GM12878 (cell line): Measurements from ENCODE around the gene SLC31A1. TPM values are rescaled to one million over a fixed set of nuclear protein-coding genes. Genes with fewer than 3 reads are reported as not detected.

ENCODE experiments used
- BRCA1 ChIP-seq: IDR thresholded peaks from 2 replicates; pipeline ENCODE4 v1.6.1; 2011; ENCODE audit warnings: low read depth, low read length, improper control_type of control experiment
- CHD1 ChIP-seq: IDR thresholded peaks from 2 replicates; pipeline ENCODE4 v1.6.1; 2012; ENCODE audit warnings: low read depth, low read length, improper control_type of control experiment
- GABPA ChIP-seq: IDR thresholded peaks from 2 replicates; pipeline ENCODE4 v1.6.1; 2014; ENCODE audit warnings: antibody characterized with exemption, low read depth, mild to moderate bottlenecking, inconsistent platforms
- HCFC1 ChIP-seq: fragments of 150-350 bp; IDR thresholded peaks from 2 replicates; pipeline ENCODE4 v1.6.1; 2014; ENCODE audit warnings: low read length
- KDM1A ChIP-seq: fragments of 200-600 bp; sonication (generic); IDR thresholded peaks from 2 replicates; pipeline ENCODE4 v1.6.1; 2016; ENCODE audit warnings: borderline replicate concordance
- KLF5 ChIP-seq: fragments of 450-650 bp; IDR thresholded peaks from 2 replicates; pipeline ENCODE4 v1.6.1; 2014; ENCODE audit warnings: mild to moderate bottlenecking; ENCODE audit not compliant: partially characterized antibody
- LARP7 ChIP-seq: fragments of 450-650 bp; IDR thresholded peaks from 2 replicates; pipeline ENCODE4 v1.6.1; 2017; ENCODE audit warnings: mild to moderate bottlenecking
- MTA3 ChIP-seq: IDR thresholded peaks from 2 replicates; pipeline ENCODE4 v1.6.1; 2012; ENCODE audit warnings: low read length, inconsistent platforms, borderline replicate concordance
- MXI1 ChIP-seq: fragments of 150-350 bp; IDR thresholded peaks from 2 replicates; pipeline ENCODE4 v1.6.1; 2011; ENCODE audit warnings: low read depth, mild to moderate bottlenecking, inconsistent platforms, low read length, improper control_type of control experiment
- NR2F1 ChIP-seq: fragments of 450-650 bp; conservative IDR thresholded peaks from 2 replicates; pipeline ENCODE4 v1.6.1; 2017; ENCODE audit warnings: mild to moderate bottlenecking
- NRF1 ChIP-seq: conservative IDR thresholded peaks from 2 replicates; pipeline ENCODE4 v1.6.1; 2011; ENCODE audit warnings: mild to moderate bottlenecking, low read depth, low read length, improper control_type of control experiment
- PML ChIP-seq: IDR thresholded peaks from 2 replicates; pipeline ENCODE4 v1.6.1; 2012; ENCODE audit warnings: low read length, inconsistent platforms
- POLR2A ChIP-seq: IDR thresholded peaks from 2 replicates; pipeline ENCODE4 v1.6.1; 2011; ENCODE audit warnings: low read depth, mild to moderate bottlenecking, low read length
- RAD51 ChIP-seq: fragments of 450-650 bp; IDR thresholded peaks from 2 replicates; pipeline ENCODE4 v1.6.1; 2016; ENCODE audit warnings: moderate library complexity, mild to moderate bottlenecking, inconsistent platforms
- RB1 ChIP-seq: fragments of 450-650 bp; formaldehyde crosslinking; IDR thresholded peaks from 2 replicates; pipeline ENCODE4 v1.6.1; 2017; ENCODE audit warnings: mild to moderate bottlenecking, borderline replicate concordance
- RUNX3 ChIP-seq: IDR thresholded peaks from 2 replicates; pipeline ENCODE4 v1.6.1; 2012; ENCODE audit warnings: low read length, inconsistent platforms
- SMAD1 ChIP-seq: fragments of 450-650 bp; IDR thresholded peaks from 2 replicates; pipeline ENCODE4 v1.6.1; 2018; ENCODE audit warnings: mild to moderate bottlenecking, low read depth; ENCODE audit not compliant: partially characterized antibody
- SRF ChIP-seq, 2 experiments: IDR thresholded peaks; 2 replicates each; pipeline ENCODE4 v1.6.1; 2011; ENCODE audit warnings: low read depth in 2 of 2, low read length in 2 of 2, mild to moderate bottlenecking in 1 of 2, moderate library complexity in 1 of 2
- ZNF24 ChIP-seq: fragments of 450-650 bp; IDR thresholded peaks from 2 replicates; pipeline ENCODE4 v1.6.1; 2017; ENCODE audit warnings: antibody characterized with exemption, mild to moderate bottlenecking
- polyA plus RNA-seq, 11 experiments: library from polyadenylated mRNA; depleted of rRNA in 4 of 11; unstranded in 6 of 11; stranded (reverse) in 5 of 11; fragments of >200 nt; fragmentation: Nextera tagmentation in 4 of 11; fragmentation: Illumina TruSeq in 1 of 11; extraction: Ambion mirVana in 4 of 11; extraction: Trizol in 1 of 11; gene quantifications; 1 replicate in 1 of 11; 2 replicates in 10 of 11; pipeline versions ENCODE4 v1.2.1 to v1.2.3, GENCODE V29; 2011 to 2016; ENCODE audit warnings: inconsistent platforms in 2 of 11, missing spikeins in 2 of 11, low read depth in 1 of 11
- total RNA-seq, 4 experiments: library from RNA; depleted of rRNA in 3 of 4; stranded (reverse); fragments of >200 nt in 3 of 4; fragmentation: Illumina TruSeq in 1 of 4; extraction: Trizol in 1 of 4; gene quantifications; 2 replicates each; pipeline versions ENCODE4 v1.2.1 to v1.2.3, GENCODE V29; 2013 to 2021
- TF ChIP-seq, protein P1 (sequence below): fragments of 150-350 bp; IDR thresholded peaks from 2 replicates; pipeline ENCODE4 v1.6.1; 2016; ENCODE audit warnings: low read depth, low read length
- TF ChIP-seq, protein P2 (sequence below): fragments of 450-650 bp; IDR thresholded peaks from 2 replicates; pipeline ENCODE4 v1.6.1; 2017; ENCODE audit warnings: antibody characterized with exemption, mild to moderate bottlenecking, moderate library complexity
- TF ChIP-seq, protein P3 (sequence below): fragments of 450-650 bp; IDR thresholded peaks from 2 replicates; pipeline ENCODE4 v1.6.1; 2014; ENCODE audit warnings: mild to moderate bottlenecking
- TF ChIP-seq, protein P4 (sequence below): IDR thresholded peaks from 2 replicates; pipeline ENCODE4 v1.6.1; 2012; ENCODE audit warnings: low read depth, low read length, improper control_type of control experiment

Gene SLC31A1
- total and polyA plus RNA-seq, 10 of the 15 experiments (the other 5 are each of a cell fraction or from before 2014, with no cell fraction given) = 7.3 to 16.2 (median 10.5) TPM

DNA sequence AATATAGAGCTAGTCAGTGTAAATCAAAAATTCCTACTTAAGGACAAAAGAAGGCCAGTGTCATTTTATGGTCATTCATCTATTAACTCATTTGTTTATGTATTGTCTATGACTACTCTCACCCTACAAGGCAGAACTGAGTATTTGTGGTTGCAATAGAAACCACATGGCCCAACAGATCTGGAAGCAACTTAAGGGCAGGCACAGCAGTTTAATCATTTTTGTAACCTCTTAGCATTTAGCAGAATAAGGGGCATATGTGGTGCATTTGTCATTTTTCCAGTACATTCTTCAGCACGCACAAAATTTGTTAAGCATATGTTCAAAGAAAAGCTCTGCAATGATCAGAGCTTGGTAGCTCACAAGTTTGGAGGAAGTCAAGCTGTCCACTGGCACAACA lies 1.4 kb upstream of the SLC31A1 start (continued):
- TF ChIP-seq SRF (IDR thresholded peaks at IDR 0.05; ENCODE audit: low read depth in 2 of 2, low read length in 2 of 2) = no peak
- no peak for TF ChIP-seq RB1
- TF ChIP-seq MTA3 = 0 out of 2 replicates have a peak, but pooled peaks have one; percentile 33
- TF ChIP-seq NR2F1 = peak; percentile 46; the same call in 1 of the 2 replicates
- TF ChIP-seq PML = no peak
- TF ChIP-seq, protein P1, sequence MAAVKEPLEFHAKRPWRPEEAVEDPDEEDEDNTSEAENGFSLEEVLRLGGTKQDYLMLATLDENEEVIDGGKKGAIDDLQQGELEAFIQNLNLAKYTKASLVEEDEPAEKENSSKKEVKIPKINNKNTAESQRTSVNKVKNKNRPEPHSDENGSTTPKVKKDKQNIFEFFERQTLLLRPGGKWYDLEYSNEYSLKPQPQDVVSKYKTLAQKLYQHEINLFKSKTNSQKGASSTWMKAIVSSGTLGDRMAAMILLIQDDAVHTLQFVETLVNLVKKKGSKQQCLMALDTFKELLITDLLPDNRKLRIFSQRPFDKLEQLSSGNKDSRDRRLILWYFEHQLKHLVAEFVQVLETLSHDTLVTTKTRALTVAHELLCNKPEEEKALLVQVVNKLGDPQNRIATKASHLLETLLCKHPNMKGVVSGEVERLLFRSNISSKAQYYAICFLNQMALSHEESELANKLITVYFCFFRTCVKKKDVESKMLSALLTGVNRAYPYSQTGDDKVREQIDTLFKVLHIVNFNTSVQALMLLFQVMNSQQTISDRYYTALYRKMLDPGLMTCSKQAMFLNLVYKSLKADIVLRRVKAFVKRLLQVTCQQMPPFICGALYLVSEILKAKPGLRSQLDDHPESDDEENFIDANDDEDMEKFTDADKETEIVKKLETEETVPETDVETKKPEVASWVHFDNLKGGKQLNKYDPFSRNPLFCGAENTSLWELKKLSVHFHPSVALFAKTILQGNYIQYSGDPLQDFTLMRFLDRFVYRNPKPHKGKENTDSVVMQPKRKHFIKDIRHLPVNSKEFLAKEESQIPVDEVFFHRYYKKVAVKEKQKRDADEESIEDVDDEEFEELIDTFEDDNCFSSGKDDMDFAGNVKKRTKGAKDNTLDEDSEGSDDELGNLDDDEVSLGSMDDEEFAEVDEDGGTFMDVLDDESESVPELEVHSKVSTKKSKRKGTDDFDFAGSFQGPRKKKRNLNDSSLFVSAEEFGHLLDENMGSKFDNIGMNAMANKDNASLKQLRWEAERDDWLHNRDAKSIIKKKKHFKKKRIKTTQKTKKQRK = no peak
- TF ChIP-seq, protein P2, sequence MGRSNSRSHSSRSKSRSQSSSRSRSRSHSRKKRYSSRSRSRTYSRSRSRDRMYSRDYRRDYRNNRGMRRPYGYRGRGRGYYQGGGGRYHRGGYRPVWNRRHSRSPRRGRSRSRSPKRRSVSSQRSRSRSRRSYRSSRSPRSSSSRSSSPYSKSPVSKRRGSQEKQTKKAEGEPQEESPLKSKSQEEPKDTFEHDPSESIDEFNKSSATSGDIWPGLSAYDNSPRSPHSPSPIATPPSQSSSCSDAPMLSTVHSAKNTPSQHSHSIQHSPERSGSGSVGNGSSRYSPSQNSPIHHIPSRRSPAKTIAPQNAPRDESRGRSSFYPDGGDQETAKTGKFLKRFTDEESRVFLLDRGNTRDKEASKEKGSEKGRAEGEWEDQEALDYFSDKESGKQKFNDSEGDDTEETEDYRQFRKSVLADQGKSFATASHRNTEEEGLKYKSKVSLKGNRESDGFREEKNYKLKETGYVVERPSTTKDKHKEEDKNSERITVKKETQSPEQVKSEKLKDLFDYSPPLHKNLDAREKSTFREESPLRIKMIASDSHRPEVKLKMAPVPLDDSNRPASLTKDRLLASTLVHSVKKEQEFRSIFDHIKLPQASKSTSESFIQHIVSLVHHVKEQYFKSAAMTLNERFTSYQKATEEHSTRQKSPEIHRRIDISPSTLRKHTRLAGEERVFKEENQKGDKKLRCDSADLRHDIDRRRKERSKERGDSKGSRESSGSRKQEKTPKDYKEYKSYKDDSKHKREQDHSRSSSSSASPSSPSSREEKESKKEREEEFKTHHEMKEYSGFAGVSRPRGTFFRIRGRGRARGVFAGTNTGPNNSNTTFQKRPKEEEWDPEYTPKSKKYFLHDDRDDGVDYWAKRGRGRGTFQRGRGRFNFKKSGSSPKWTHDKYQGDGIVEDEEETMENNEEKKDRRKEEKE = no peak
- TF ChIP-seq RUNX3 = peak; percentile 99
- no peak for TF ChIP-seq CHD1
- no peak for TF ChIP-seq SMAD1
- no peak for TF ChIP-seq GABPA
- TF ChIP-seq HCFC1 = no peak
- TF ChIP-seq ZNF24 = no peak
- TF ChIP-seq BRCA1 = no peak
- TF ChIP-seq, protein P3, sequence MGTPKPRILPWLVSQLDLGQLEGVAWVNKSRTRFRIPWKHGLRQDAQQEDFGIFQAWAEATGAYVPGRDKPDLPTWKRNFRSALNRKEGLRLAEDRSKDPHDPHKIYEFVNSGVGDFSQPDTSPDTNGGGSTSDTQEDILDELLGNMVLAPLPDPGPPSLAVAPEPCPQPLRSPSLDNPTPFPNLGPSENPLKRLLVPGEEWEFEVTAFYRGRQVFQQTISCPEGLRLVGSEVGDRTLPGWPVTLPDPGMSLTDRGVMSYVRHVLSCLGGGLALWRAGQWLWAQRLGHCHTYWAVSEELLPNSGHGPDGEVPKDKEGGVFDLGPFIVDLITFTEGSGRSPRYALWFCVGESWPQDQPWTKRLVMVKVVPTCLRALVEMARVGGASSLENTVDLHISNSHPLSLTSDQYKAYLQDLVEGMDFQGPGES = no peak
- TF ChIP-seq POLR2A = no peak
- TF ChIP-seq LARP7 = no peak
- no peak for TF ChIP-seq KLF5
- TF ChIP-seq, protein P4, sequence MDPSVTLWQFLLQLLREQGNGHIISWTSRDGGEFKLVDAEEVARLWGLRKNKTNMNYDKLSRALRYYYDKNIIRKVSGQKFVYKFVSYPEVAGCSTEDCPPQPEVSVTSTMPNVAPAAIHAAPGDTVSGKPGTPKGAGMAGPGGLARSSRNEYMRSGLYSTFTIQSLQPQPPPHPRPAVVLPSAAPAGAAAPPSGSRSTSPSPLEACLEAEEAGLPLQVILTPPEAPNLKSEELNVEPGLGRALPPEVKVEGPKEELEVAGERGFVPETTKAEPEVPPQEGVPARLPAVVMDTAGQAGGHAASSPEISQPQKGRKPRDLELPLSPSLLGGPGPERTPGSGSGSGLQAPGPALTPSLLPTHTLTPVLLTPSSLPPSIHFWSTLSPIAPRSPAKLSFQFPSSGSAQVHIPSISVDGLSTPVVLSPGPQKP = no peak
- TF ChIP-seq KDM1A = no peak
- TF ChIP-seq MXI1 = 0 out of 2 replicates have a peak, but pooled peaks have one; percentile 56
- TF ChIP-seq RAD51 = no peak
- TF ChIP-seq NRF1 = no peak
